ENCODE results near the gene CLEC6A.
A peak's percentile ranks its signal among the peaks of the same experiment; 100 is the strongest.
"Not testable (repeated sequence)": the region's sequence is repeated elsewhere in the genome, so short reads cannot be mapped to it uniquely, and the experiment has no call there.

Gene CLEC6A

DNA sequence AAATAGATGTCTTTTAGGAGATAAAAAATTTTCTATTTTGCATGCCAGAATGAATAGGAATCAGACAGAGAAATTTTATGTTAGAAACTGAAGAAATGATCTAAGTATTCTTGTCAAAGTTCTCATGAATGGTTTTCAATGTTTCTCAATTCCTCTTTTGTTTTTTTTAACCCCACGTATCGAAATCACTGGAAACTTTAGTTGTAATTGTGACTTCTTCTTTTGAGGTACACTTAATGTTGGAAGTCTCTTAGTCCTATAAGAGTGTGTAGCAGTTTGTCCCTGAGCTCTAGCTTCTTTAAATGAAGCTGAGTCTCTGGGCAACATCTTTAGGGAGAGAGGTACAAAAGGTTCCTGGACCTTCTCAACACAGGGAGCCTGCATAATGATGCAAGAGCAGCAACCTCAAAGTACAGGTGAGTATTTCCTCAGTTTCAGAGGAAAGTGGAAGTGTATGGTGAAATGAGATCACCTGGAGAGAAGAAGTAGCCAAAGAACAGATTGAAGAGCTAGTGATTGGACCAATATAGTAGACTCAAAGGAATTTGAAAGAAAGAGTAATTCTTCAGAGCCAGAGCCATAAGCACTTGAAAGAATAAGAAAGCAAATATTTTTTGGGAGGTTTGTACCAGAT lies at the start of gene CLEC6A:
Gene CLEC6A (plus strand): TSS at position 236 of the 634 bp plus-strand sequence. CDS start 150 bp downstream, at position 386.
- DNase-seq (ENCODE audit: low read depth) = no peak

DNA sequence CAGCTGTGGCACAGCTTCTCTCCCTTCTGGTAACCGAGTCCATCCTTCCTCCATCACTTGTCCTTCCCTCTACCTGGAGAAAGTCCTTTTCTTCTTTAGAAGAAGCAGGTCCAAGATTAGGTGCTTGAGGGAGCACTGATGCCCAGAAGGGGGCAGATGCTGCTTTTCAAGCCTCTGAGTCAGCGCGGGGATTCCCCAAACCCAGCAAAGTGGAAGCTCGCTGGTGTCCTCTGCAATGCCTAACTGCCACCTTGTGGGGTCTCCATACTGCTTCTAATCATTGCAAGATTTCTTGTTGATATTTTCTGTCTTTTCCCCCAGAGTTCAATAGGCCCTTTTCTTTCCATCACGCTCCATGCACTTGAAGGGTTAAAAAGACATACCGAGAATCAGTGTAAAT lies 36.2 kb upstream of the CLEC6A start:
- not testable (repeated sequence) for DNase-seq (ENCODE audit: low read depth)

DNA sequence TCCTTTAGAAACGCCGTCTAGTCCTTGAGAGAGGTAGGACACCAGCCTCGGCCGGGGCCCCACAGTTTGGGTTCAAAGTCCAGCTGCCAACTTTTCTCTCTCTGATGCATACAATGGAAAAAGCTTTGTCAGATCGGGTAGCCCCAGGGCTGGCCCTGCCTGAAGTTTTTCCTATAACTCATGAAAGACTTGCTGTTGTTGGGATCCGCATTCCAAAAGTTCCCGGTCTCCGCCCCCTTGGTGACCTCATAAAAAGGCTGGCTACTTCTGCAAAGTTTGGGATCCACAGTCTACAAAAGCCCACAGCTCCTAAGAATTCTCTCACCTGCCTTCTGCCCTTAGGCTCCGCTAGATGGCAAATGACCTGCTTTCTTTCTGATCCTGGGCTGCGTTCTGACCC lies 35.3 kb upstream of the CLEC6A start:
- no peak for DNase-seq (ENCODE audit: low read depth)

DNA sequence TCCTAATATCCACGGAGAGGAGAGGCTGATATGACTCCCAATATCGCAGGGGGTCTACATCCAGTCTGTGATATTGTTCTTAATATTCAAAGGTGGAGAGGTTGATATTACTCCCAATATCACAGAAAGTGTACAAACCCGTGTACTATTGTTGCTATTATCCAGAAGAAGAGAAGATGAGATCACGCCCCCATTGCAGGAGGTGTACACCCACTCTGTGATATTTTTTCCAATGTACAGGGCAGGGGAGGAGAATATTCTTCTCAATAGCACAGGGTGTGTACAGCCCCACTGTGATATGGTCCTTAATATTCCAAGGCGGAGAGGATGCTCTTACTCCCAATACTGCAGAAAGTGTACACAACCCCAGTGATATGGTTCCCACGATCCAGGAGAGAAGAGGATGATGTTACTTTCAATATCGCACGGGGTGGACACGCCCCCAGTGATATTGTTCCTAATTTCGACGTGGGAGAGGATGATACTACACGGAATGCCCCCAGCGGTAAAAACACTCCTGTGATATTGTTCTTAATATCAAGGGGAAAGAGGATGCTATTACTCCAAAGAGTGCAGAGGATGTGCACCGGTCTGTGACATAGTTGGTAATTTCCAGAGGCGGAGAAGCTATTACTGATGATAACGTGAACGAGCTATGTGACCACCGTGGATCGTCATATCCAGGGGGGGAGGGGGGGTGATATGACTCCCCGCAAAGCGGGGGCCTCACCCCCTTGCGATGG lies 11.1 kb upstream of the CLEC6A start:
- not testable (repeated sequence) for DNase-seq (ENCODE audit: low read depth)

DNA sequence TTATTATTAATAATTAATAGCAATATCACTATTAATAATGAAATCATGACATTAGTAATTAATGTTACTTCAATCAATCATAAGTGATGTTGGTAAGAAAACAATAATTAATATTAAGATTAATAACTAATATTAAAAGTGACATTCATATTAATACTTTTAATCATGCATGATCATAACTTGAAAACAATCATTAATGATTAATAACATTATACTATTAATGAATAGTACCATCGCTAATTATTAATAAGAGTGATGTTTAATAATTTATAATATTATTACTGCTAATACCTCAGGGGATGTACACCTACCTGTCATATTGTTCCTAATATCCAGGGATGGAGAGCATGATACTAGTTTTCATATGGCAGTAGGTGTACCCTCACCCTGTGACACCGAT lies 10.0 kb upstream of the CLEC6A start:
- no peak for DNase-seq (ENCODE audit: low read depth)

DNA sequence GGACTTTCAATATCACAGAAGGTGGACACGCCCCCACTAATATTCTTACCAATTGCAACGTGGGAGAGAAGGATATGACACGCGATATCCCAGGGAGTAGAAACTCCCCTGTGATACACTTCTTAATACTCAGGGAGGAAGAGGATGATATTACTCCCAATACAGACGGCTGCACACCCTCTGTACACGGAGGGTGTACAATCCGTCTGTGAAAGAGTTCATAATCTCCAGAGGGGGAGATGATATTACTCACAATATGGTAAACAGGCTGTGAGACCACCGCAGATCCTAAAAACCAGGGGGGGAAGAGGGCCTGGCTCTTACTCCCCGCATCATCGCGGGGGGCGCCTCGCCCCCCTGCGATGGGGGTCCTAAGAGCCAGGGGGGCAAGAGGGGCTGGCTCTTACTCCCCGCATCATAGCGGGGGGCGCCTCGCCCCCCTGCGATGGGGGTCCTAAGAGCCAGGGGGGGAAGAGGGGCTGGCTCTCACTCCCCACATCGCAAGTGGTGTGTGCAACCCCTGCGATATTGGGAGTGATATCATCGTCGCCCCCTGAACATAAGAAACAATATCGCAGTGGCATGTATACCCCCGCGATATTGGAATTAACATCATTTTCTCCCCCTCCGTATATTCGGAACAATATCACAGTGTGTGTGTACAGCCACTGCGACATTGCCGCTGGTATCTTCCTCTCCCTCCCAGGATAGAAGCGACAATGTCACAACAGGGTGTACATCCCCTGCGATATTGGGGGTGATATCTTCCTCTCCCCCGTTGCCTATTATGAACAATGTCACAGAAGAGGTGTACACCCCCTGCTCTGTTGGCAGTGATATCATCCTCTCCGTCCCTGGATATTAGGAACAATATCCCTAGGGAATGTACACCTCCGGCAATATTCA lies 8.9 kb upstream of the CLEC6A start:
- DNase-seq (ENCODE audit: low read depth) = no peak

DNA sequence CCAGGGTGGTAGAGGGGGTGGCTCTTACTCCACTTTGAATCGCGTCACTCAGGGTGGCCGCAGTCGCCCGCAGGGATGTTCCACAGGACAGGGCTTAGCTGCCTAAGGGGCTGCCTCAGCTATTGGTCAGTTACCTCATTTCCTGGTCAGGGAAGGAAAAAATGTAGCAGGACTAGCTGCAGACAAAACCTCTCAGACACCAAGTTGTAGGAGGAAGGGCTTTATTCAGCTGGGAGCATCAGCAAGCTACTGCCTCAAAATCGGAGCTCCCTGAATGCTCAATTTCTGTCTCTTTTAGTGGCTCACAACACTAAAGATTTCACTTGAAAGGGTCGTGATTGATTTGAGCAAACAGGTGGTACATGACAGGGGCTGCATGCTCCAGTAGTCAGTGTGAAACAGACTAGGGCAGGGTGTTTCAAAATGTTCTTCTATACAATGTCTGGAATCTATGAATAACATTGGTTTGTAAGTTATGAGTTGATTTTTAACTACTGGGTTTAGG lies 6.4 kb upstream of the CLEC6A start:
- no peak for DNase-seq (ENCODE audit: low read depth)

DNA sequence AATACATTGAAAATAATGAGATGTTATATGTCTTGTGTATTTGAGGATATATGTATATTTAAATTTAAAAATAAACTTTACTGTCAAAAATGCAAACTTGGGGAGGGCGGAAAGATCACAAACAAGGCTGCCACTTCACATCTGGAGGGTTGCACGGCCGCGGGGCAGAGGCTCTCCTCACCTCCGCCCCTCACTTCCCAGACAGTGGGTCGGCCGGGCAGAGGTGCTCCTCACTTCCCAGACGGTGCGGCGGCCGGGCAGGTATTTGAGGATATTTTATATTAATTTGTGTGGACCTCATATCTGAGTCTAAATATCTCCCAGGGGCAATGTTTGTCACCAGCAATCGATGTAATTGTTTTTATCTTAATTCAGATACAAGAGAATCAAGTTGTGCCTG lies 3.7 kb upstream of the CLEC6A start:
- DNase-seq (ENCODE audit: low read depth) = no peak

DNA sequence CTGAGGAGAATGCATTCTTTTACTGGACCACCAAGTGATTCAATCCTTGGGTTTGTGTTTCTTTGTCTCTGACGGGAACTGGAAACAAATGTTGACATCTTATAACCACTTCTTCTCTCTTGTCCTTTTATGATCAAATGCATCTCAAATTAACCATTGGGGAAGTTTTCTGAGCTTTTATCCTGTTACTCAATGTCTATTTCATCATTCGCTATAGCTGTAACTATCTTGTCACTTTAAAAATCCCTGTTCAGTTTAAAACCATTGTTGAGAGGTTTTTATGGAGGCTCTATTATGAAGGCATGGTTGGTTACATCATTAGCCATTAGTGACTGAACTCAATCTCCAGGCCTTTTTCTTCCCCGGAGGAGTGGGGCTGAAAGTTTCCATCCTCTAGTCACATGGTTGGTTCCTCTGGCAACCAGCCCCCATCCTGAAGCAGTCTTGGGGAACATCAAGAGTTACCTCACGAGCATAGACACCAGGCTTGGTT lies 2.7 kb upstream of the CLEC6A start:
- DNase-seq (ENCODE audit: low read depth) = no peak

DNA sequence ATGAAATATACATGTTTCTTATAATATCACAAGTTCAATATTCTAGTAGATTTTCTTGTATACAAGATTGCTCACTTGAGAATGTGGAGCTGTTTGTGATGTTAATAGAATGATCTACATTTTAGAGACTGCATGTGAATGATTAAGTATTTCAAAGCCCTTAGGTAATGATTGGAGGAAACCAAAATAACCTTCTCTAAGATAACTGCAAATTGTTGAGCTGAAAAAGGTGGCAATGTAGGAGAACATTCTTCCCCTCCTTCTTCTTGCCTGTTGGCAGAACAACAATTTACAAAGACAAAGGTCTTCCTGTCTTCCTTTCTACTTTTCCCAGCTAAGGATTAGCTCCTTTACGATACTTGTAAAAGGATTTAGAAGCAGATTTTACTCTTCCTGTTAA lies 2.0 kb upstream of the CLEC6A start:
- DNase-seq (ENCODE audit: low read depth) = no peak

DNA sequence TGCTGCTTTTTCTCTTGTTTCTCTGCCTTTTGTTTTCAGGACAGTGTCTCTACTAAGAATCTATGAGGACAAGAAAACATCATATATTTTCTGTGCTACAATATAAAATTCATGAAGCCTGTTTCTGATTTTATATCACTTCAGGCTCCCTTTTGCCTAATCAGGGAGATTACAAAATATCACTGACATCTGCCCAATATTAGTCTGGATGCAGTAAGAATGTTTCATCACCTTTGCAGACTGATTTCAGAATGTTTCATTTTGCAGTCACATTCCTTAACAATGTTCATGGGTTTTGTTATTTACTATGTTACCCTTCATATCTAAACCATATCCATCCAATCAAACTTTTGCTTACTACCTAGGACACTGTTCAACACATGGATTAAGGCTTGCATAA lies 491 bp upstream of the CLEC6A start:
- DNase-seq (ENCODE audit: low read depth) = no peak

DNA sequence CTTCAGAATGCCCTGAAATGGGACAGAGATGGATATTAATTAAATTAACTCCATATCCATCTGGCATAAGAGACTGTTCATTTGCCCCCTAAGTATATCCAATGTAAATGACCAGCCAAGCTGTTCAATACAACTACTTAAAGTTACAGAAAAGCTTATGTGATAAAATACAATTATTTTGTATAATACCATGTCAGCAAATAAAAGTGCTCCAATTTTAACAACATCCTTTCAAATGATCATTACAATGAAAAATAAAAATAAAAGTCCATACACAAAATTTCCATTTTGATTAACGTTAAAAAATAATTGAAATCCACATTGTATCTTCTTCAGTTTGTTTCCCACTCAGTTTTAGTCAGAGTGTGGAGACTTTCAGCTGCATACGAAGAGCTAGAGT lies 5.7 kb downstream of the CLEC6A start:
- no peak for DNase-seq (ENCODE audit: low read depth)

DNA sequence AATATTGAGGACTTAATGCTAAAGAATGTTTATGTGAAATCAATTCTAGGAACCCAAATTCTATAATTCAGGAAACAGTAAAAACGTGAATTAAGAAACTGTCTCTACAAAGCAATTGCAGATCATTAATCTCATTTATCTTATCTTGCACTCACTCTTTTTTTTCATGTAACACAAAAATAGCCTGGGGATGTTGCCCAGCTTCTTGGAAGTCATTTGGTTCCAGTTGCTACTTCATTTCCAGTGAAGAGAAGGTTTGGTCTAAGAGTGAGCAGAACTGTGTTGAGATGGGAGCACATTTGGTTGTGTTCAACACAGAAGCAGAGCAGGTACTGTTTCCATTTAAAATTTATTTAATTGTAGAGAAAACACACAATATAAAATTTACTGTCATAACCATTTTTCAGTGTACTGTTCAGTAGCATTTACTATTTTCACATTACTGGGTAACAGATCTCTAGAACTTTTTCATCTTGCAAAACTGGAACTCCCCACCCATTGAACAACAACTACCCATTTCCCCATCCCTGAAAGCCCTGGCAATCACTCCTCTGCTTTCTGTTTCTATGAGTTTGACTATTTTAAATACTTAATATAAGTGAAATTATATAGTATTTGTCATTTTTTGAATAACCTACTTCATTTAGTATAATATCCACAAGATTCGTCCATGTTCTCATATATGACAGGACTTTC lies 9.7 kb downstream of the CLEC6A start:
- DNase-seq (ENCODE audit: low read depth) = no peak

DNA sequence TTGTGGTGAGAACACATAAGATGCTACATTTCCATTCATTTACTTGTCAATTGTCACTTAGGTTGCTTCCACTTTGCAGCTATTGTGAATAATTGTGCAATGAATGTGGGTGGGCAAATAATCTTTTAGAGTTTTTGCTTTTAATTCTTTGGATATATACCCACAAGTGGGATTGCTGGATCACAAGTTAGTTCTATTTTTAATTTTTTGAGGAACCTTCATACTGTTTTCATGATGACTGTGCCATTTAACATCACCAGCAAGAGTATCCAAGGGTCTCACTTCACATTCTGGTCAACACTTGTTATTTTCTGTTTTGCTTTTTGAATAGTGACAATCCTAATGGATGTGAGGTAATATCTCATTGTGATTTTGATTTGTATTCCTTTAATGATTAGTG lies 10.5 kb downstream of the CLEC6A start:
- no peak for DNase-seq (ENCODE audit: low read depth)

DNA sequence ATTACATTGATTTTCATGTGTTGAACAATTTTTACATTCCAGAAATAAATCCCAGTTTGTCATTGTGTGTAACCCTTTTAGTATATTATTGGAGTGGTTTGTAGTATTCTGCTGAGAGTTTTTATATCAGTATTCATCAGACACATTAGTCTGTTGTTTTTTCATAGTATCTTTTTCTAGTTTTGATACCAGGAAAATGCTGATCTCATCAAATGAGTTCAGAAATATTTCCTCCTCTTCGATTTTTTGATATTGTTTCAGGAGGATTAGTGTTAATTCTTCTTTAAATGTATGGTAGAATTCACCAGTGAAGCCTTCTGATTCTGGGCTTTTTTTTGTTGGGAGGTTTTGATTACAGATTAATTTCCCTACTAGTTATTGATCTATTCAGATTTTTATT lies 15.3 kb downstream of the CLEC6A start:
- DNase-seq (ENCODE audit: low read depth) = no peak

DNA sequence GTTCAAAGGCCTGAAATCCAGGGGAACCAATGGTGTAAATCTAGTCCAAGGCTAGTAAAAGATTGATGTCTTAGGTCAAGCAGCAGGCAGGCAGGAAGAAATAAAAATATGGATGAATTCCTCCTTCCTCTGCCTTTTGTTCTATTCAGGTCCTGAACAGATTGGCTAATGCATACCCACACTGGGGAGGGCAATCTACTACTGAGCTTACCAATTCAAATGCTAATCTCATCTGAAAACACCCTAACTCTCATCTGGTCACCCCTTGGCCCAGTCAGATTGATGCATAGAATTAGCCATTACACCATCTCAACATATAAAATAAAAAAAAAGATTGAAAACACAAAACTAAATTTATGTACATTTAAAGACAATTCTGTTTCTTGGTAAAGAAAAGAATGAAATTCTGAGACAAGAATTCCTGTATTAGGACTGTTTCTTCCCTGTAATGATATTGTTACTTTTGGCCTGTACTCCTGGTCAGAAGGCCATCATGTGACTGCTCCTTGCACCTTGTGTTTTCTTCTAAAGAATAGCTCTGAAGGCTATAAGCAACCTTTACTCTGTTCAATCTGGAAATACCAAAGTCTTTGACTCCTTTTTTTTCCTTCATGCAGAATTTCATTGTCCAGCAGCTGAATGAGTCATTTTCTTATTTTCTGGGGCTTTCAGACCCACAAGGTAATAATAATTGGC lies 19.9 kb downstream of the CLEC6A start:
- DNase-seq (ENCODE audit: low read depth) = no peak

DNA sequence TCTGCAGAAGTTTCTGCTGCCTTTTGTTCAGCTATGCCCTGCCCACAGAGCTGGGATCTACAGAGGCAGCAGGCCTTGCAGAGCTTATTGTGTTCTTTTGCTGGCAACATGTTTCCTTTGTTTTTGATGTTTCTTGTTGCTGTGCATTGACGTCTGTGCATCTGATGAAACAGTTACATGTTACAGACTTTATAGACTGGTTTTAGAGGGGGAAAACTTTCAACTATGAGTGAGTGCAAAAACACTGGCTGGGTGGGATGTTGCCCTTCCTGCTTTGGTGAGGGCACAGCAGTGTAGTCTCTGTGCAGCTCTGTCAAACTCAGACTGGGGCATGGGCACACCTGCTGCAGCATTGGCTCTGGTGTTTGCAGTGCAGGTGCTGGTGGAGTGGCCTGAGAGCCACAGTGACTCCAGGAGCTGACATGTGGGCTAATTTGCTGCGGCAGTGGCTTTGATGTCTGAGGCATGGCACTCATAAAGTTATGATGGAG lies 26.9 kb downstream of the CLEC6A start:
- no peak for DNase-seq (ENCODE audit: low read depth)

DNA sequence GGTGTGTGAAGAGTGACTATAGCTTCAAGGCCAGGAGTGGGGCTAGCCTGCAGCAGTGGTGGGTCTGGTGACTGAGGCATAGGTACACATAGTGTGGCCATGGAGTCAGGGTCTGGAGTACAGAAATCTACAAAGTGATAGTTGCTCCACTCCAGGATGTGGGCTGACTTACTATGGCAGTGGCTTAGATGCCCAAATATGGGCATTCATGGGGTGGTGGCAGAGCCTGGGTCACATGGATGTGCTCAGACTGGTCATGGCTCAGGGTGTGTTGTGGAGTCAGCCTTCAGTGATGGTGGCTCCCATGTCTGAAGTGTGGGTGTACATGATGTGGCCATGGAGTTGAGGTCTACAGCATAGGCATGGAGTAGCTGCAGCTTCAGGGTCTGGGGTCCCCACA lies 27.3 kb downstream of the CLEC6A start:
- DNase-seq (ENCODE audit: low read depth) = no peak

DNA sequence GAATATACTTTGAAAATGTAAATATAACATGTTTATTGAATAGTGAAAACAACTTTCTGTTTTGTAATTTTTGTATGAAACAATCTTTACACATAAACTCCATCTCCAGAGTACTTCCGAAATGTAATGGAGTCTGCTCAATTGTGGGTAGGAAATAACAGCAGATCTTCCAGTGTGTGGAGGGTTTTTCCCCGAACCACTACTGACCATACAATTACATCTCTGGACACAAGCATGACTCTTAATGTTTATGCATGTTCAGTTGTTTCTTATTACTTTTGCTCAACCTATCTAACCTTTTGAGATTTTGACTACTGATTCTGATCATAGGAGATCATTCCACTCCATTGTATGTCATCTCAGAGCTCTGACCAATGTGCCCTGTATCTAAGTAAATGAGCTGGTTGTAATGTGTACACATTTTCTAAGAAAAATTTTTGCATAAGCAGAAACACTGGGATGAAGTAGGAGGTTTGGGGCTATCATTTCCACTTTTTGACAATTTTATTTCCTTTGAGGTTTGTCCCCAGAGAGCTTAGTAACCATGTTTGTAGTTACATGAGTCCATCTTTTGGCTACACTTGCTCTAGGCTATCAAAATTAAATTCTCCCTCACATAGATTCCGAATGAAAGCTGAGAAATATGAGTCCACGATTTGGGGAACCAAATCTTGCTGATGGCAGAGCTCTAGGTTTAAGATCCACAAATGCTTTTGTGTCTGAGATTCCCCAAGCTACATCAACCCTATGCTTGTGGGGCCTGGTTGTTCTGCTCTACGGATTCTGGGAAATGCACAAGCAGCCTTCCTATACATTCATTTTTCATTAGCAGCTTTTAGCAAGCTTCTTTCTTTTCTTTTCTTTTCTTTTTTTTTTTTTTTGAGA lies 36.1 kb downstream of the CLEC6A start:
- DNase-seq (ENCODE audit: low read depth) = no peak

DNA sequence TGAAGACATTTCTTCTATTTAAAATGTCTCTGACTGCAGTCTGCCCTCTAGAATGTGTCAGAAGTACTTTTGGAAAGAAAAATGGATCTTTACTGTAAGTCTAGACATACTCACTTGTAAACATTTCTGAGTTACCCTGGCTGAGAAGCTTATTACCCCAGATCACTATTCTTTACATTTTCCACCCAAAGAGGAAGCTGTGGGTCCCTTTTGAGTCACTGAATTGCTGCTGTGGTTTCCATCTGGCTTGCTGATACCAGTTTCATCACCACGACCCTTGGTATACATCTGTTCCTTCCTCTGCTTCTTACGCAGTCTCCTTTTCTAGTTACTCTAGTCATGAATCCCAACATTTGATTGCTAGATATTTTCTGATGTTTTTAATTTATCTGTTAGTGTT lies 37.3 kb downstream of the CLEC6A start:
- peak; percentile 36 for DNase-seq (ENCODE audit: low read depth)
